ENCODE data around the gene TANC1. TPM values are rescaled to one million over a fixed set of nuclear protein-coding genes. Genes with fewer than 3 reads are reported as not detected.
A peak's percentile ranks its signal among the peaks of the same experiment; 100 is the strongest.

Gene TANC1
- total RNA-seq, 2 donors from 2014 or later, result 2.9 to 9.5 TPM

- Mint-ChIP-seq H3K36me3 (ENCODE audit: low read depth) (peaks cover 21% of the 10 kb centered on the region), H3K27me3 (ENCODE audit: insufficient read depth) (no peaks in the 10 kb centered on the region), H3K9me3 (no peaks in the 10 kb centered on the region), H3K4me3 (no peak overlapping the region), H3K27ac (peak overlapping the region; percentile 44), H3K4me1 (no peaks in the 10 kb centered on the region)
- no peak overlapping the region for H3K4me3 ChIP-seq (ENCODE audit: low read length)
- H3K27ac ChIP-seq (ENCODE audit: low read depth, low read length), result peak overlapping the region; percentile 69
- no peak for DNase-seq
- WGBS, 2 experiments (ENCODE audit: insufficient coverage in 1 of 2, insufficient read length in 1 of 2), result 80 to 95% methylated on average over 9 to 14 of the region's 14 CpGs
- H3K9ac ChIP-seq (ENCODE audit: extremely low read depth, low read length, poor library complexity, severe bottlenecking), result no peak overlapping the region
- no peaks in the 10 kb centered on the region for H3K4me1 ChIP-seq (ENCODE audit: control insufficient read depth, insufficient read depth, low read length)
- no peaks in the 10 kb centered on the region for H3K9me3 ChIP-seq (ENCODE audit: control insufficient read depth, low read length)
- TF ChIP-seq CTCF (conservative IDR thresholded peaks at IDR 0.05), result no peak
- H3K36me3 ChIP-seq (ENCODE audit: control insufficient read depth, insufficient read depth, low read length), result peaks cover 96% of the 10 kb centered on the region
- H3K27me3 ChIP-seq (ENCODE audit: control insufficient read depth, insufficient read depth, low read length, poor library complexity, severe bottlenecking), result no peaks in the 10 kb centered on the region
These were observed 259.7 kb downstream of the TANC1 start for GRCh38 chr2:159228081-159228581.

GRCh38 chr2:159229476-159230144 lies 261.2 kb downstream of the TANC1 start:
- H3K9me3 ChIP-seq (ENCODE audit: control insufficient read depth, low read length), result no peaks in the 10 kb centered on the region
- no peak for TF ChIP-seq CTCF (conservative IDR thresholded peaks at IDR 0.05)
- H3K9ac ChIP-seq (ENCODE audit: extremely low read depth, low read length, poor library complexity, severe bottlenecking), result no peak overlapping the region
- Mint-ChIP-seq H3K36me3 (ENCODE audit: low read depth) (peaks cover 26% of the 10 kb centered on the region), H3K4me3 (no peak overlapping the region), H3K27me3 (ENCODE audit: insufficient read depth) (no peaks in the 10 kb centered on the region), H3K27ac (peak overlapping the region; percentile 40), H3K4me1 (no peaks in the 10 kb centered on the region), H3K9me3 (no peaks in the 10 kb centered on the region)
- peaks cover 90% of the 10 kb centered on the region for H3K36me3 ChIP-seq (ENCODE audit: control insufficient read depth, insufficient read depth, low read length)
- DNase-seq, result no peak
- no peaks in the 10 kb centered on the region for H3K4me1 ChIP-seq (ENCODE audit: control insufficient read depth, insufficient read depth, low read length)
- WGBS, 2 experiments (ENCODE audit: insufficient coverage in 1 of 2, insufficient read length in 1 of 2), result 92 to 93% methylated on average over 7 to 15 of the region's 15 CpGs
- H3K4me3 ChIP-seq (ENCODE audit: low read length), result no peak overlapping the region
- no peak overlapping the region for H3K27ac ChIP-seq (ENCODE audit: low read depth, low read length)
- no peaks in the 10 kb centered on the region for H3K27me3 ChIP-seq (ENCODE audit: control insufficient read depth, insufficient read depth, low read length, poor library complexity, severe bottlenecking)

GRCh38 chr2:159230145-159230877 lies 261.9 kb downstream of the TANC1 start:
- H3K27me3 Mint-ChIP-seq (ENCODE audit: insufficient read depth), result no peaks in the 10 kb centered on the region
- Histone ChIP-seq H3K9me3 (ENCODE audit: control insufficient read depth, low read length) (no peaks in the 10 kb centered on the region), H3K27ac (ENCODE audit: low read depth, low read length) (no peak overlapping the region), H3K9ac (ENCODE audit: extremely low read depth, low read length, poor library complexity, severe bottlenecking) (no peak overlapping the region), H3K27me3 (ENCODE audit: control insufficient read depth, insufficient read depth, low read length, poor library complexity, severe bottlenecking) (no peaks in the 10 kb centered on the region), H3K4me3 (ENCODE audit: low read length) (no peak overlapping the region), H3K36me3 (ENCODE audit: control insufficient read depth, insufficient read depth, low read length) (peaks cover 90% of the 10 kb centered on the region), H3K4me1 (ENCODE audit: control insufficient read depth, insufficient read depth, low read length) (no peaks in the 10 kb centered on the region)
- WGBS, 2 experiments (ENCODE audit: insufficient coverage in 1 of 2, insufficient read length in 1 of 2), result 96 to 98% methylated on average over 14 to 19 of the region's 19 CpGs
- DNase-seq, result no peak
- no peak overlapping the region for H3K27ac Mint-ChIP-seq
- H3K4me3 Mint-ChIP-seq, result no peak overlapping the region
- H3K9me3 Mint-ChIP-seq, result no peaks in the 10 kb centered on the region
- peaks cover 27% of the 10 kb centered on the region for H3K36me3 Mint-ChIP-seq (ENCODE audit: low read depth)
- no peaks in the 10 kb centered on the region for H3K4me1 Mint-ChIP-seq
- no peak for TF ChIP-seq CTCF (conservative IDR thresholded peaks at IDR 0.05)
